Activated CD8-positive, alpha-beta T cell treated with anti-CD3 and anti-CD28 coated beads for 36 hours (primary cell): ENCODE measurements around the gene PRKG1. TPM values are rescaled to one million over a fixed set of nuclear protein-coding genes. Genes with fewer than 3 reads are reported as not detected.

Source experiments
- ATAC-seq: fragments of 200-7000 bp; cut with Tn5 transposase; one replicate; pipeline ENCODE4 v1.10.0; 2021; ENCODE audit warnings: mild to moderate bottlenecking, moderate library complexity
- CTCF ChIA-PET: fragments of 350-600 bp; sonication (Branson Sonifier 250); formaldehyde crosslinking; loops from one replicate; lab custom pipeline; 2021; ENCODE audit warnings: antibody characterized with exemption; lab: Charles Lee
- POLR2A ChIA-PET: fragments of 350-600 bp; sonication (Branson Sonifier 250); formaldehyde crosslinking; loops from one replicate; lab custom pipeline; 2021; ENCODE audit warnings: antibody characterized with exemption; lab: Charles Lee
- DNase-seq: peaks from one replicate; pipeline ENCODE4 v3.0.0-alpha.2; 2020
- H3K27ac Mint-ChIP-seq: one replicate; pipeline ENCODE4 v1.8.0; 2021; ENCODE audit warnings: mild to moderate bottlenecking, mixed read lengths
- H3K27me3 Mint-ChIP-seq: one replicate; pipeline ENCODE4 v1.8.0; 2021; ENCODE audit warnings: mixed read lengths
- H3K36me3 Mint-ChIP-seq: one replicate; pipeline ENCODE4 v1.8.0; 2021; ENCODE audit warnings: low read depth, mixed read lengths
- H3K4me1 Mint-ChIP-seq: one replicate; pipeline ENCODE4 v1.8.0; 2021; ENCODE audit warnings: low read depth, mixed read lengths
- H3K4me3 Mint-ChIP-seq: one replicate; pipeline ENCODE4 v1.8.0; 2021; ENCODE audit warnings: mild to moderate bottlenecking, moderate library complexity, mixed read lengths
- H3K9me3 Mint-ChIP-seq: one replicate; pipeline ENCODE4 v1.8.0; 2021; ENCODE audit warnings: mixed read lengths
- intact Hi-C: fragments of 100-400 bp; cut with micrococcal nuclease; formaldehyde crosslinking; loops from one replicate; pipeline ENCODE4 v1.10.0; 2022
- total RNA-seq, 2 experiments: library from RNA; stranded (reverse); gene quantifications; one replicate each; pipeline ENCODE4 v1.2.3, GENCODE V29; 2021
- TF ChIP-seq, protein P1 (sequence below): fragments of 200-600 bp; IDR thresholded peaks from one replicate; pipeline ENCODE4 v1.8.0; 2022; ENCODE audit warnings: antibody characterized with exemption, mild to moderate bottlenecking

Gene PRKG1
- total RNA-seq, 2 experiments from 2014 or later: not detected

DNA sequence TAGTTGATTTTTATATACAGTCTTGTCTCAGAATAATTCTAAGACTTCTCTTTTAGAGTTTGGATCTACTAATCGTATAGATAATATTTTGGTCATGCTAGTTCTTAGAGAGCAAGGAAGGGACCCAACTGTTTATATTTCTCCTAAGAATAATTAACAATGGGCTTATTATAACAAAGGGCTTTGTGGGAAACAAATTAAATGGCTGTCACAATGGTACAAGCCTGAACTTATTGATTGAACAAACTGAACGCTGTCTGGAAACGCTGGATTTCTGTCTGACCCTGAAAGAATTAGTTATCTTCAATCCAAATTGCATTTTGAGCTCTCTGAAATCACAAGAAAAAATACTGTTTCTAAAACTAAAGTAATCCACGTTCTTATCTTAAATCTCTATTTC lies 568.3 kb downstream of the PRKG1 start:
- Mint-ChIP-seq H3K4me3 (no peak overlapping the region), H3K9me3 (no peaks in the 10 kb centered on the region), H3K27me3 (peaks cover 4% of the 10 kb centered on the region), H3K36me3 (no peaks in the 10 kb centered on the region), H3K4me1 (no peaks in the 10 kb centered on the region), H3K27ac (no peak overlapping the region)
- no peak for DNase-seq
- ATAC-seq: no peak
- POLR2A ChIA-PET: no interaction called here
- intact Hi-C loops: no loop called here
- TF ChIP-seq, protein P1, sequence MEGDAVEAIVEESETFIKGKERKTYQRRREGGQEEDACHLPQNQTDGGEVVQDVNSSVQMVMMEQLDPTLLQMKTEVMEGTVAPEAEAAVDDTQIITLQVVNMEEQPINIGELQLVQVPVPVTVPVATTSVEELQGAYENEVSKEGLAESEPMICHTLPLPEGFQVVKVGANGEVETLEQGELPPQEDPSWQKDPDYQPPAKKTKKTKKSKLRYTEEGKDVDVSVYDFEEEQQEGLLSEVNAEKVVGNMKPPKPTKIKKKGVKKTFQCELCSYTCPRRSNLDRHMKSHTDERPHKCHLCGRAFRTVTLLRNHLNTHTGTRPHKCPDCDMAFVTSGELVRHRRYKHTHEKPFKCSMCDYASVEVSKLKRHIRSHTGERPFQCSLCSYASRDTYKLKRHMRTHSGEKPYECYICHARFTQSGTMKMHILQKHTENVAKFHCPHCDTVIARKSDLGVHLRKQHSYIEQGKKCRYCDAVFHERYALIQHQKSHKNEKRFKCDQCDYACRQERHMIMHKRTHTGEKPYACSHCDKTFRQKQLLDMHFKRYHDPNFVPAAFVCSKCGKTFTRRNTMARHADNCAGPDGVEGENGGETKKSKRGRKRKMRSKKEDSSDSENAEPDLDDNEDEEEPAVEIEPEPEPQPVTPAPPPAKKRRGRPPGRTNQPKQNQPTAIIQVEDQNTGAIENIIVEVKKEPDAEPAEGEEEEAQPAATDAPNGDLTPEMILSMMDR: no peak
- CTCF ChIA-PET: no interaction called here

DNA sequence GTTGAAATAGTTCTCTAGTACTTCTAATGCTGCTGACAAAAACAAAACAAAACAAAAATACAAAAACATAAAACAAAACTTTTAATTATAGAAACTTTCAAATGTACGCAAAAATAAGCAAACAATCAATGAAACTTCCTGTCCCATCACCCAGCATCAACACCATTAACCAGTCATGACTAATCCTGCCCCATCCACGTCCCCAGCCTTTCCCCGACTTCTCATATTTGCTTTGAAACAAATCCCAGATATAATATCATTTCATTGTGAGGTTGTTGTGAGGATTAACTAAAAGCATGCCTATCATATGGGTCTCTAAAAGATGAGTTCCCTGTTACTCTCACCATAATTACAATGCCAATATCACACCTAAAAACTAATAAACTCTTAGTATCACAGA lies 569.4 kb downstream of the PRKG1 start:
- CTCF ChIA-PET: no interaction called here
- intact Hi-C loops: no loop called here
- TF ChIP-seq, protein P1: no peak
- Mint-ChIP-seq H3K4me3 (no peak overlapping the region), H3K27me3 (peaks cover 4% of the 10 kb centered on the region), H3K4me1 (no peaks in the 10 kb centered on the region), H3K9me3 (no peaks in the 10 kb centered on the region), H3K36me3 (no peaks in the 10 kb centered on the region), H3K27ac (no peak overlapping the region)
- ATAC-seq: no peak
- POLR2A ChIA-PET: no interaction called here
- DNase-seq: no peak

DNA sequence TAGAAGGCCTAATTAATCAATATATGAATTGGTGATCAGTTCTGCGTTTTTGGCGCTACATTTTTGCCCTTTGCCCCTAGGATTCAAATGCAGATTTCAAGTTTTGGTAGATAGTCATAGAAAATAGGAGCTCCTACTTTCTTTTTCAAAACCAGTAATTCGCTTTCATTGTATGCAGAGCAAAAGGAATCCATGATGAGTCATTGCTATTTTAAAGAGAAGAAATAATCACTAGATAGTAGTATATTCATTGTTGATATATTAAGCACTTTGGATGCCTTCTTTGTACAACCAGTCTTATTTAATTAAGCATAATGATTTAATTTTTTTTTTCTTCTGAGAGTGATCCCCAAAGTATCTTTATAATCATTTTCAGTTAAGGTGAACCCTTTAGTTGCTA lies 574.8 kb downstream of the PRKG1 start:
- no peaks in the 10 kb centered on the region for H3K9me3 Mint-ChIP-seq
- TF ChIP-seq, protein P1: no peak
- no peak for DNase-seq
- no peaks in the 10 kb centered on the region for H3K36me3 Mint-ChIP-seq
- no peak for ATAC-seq
- H3K4me3 Mint-ChIP-seq: no peak overlapping the region
- intact Hi-C loops: no loop called here
- CTCF ChIA-PET: no interaction called here
- H3K27ac Mint-ChIP-seq: no peak overlapping the region
- POLR2A ChIA-PET: no interaction called here
- H3K27me3 Mint-ChIP-seq: peaks cover 2% of the 10 kb centered on the region
- no peaks in the 10 kb centered on the region for H3K4me1 Mint-ChIP-seq

DNA sequence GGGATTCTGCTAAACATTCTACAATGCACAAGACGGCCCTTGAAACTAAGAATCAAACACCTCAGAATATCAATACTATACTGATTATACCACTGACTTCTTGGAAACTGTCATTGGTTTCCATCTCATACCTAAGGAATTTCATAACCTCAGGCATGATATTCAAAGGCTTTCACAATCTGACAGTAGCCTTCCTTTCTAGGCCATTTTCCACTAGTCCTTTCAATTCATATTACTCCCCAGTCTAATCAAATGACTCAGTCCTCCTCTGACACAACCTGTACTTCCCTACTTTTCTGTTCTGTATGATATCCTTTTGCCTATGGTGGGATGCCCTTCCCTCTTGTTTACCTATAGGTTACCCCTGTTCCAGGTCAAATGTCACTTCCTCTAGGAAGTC lies 576.8 kb downstream of the PRKG1 start:
- H3K36me3 Mint-ChIP-seq: no peaks in the 10 kb centered on the region
- intact Hi-C loops: no loop called here
- no peak overlapping the region for H3K27ac Mint-ChIP-seq
- H3K4me3 Mint-ChIP-seq: no peak overlapping the region
- CTCF ChIA-PET: no interaction called here
- H3K4me1 Mint-ChIP-seq: no peaks in the 10 kb centered on the region
- DNase-seq (no peak), ATAC-seq (no peak)
- POLR2A ChIA-PET: no interaction called here
- H3K27me3 Mint-ChIP-seq: peaks cover 3% of the 10 kb centered on the region
- no peaks in the 10 kb centered on the region for H3K9me3 Mint-ChIP-seq
- TF ChIP-seq, protein P1: no peak

DNA sequence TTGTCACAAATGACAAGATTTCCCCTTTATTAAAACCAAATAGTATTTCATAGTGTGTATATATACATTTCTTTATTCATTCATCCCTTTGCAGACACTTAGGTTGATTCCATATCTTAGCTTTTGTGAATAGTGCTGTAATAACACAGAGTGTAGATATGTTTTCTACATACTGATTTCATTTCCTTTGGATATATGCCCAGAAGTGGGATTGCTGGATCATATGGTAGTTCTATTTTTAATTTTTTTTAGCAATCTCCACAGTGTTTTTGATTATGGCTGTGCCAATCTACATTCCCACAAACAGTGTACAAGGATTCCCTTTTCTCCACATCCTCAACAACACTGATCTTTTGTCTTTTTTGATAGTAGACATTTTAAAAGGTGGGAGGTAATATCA lies 578.7 kb downstream of the PRKG1 start:
- H3K27ac Mint-ChIP-seq: no peak overlapping the region
- ChIA-PET CTCF (no interaction called here), POLR2A (no interaction called here)
- no peaks in the 10 kb centered on the region for H3K9me3 Mint-ChIP-seq
- H3K36me3 Mint-ChIP-seq: no peaks in the 10 kb centered on the region
- no peak overlapping the region for H3K4me3 Mint-ChIP-seq
- ATAC-seq (no peak), DNase-seq (no peak)
- TF ChIP-seq, protein P1: no peak
- intact Hi-C loops: no loop called here
- H3K4me1 Mint-ChIP-seq: no peaks in the 10 kb centered on the region
- peaks cover 6% of the 10 kb centered on the region for H3K27me3 Mint-ChIP-seq
